ENCODE measurements around the gene DIMT1.

DIMT1 gene

GRCh38 chr5:62403411-62404250 lies at the start of gene DIMT1:
Gene DIMT1 (minus strand): TSS chr5:62403905. CDS start chr5:62403772, 133 bp downstream.
- peaks cover 11% of the 10 kb centered on the region for H3K36me3 ChIP-seq (replicated peaks)
- in situ Hi-C loops (cut with HindIII; ENCODE audit: low pct_ligation_motif_present, low sequenced_read_pairs) = no loop called here
- H3K27ac ChIP-seq = peak within 1 kb of the TSS; percentile 92
- TF ChIP-seq, protein P1, sequence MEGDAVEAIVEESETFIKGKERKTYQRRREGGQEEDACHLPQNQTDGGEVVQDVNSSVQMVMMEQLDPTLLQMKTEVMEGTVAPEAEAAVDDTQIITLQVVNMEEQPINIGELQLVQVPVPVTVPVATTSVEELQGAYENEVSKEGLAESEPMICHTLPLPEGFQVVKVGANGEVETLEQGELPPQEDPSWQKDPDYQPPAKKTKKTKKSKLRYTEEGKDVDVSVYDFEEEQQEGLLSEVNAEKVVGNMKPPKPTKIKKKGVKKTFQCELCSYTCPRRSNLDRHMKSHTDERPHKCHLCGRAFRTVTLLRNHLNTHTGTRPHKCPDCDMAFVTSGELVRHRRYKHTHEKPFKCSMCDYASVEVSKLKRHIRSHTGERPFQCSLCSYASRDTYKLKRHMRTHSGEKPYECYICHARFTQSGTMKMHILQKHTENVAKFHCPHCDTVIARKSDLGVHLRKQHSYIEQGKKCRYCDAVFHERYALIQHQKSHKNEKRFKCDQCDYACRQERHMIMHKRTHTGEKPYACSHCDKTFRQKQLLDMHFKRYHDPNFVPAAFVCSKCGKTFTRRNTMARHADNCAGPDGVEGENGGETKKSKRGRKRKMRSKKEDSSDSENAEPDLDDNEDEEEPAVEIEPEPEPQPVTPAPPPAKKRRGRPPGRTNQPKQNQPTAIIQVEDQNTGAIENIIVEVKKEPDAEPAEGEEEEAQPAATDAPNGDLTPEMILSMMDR (IDR thresholded peaks at IDR 0.05; ENCODE audit: low read depth, low read length, missing control alignments) = no peak
- H3K27me3 ChIP-seq (replicated peaks) = no peaks in the 10 kb centered on the region
- peak within 1 kb of the TSS; percentile 90 for H3K4me3 ChIP-seq (ENCODE audit: low read depth, low read length)
- DNase-seq = peak; percentile 98

DNA sequence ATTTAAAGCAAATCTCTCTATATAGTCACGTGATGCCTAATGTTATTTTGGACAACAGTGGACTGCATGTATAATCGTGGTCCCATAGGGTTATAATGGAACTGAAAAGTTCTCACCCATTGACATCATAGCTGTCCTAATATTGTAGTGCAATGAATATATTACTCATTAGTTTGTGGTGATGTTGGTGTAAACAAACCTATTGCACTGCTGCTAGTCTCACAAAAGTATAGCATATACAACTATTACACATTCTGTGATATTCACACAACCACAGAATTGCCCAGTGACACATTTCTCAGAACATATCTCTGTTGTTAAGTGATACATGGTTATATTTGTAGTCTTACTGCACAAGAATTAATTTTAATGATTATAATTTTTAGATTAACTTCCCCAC lies 46.6 kb upstream of the DIMT1 start:
- in situ Hi-C loops (cut with HindIII; ENCODE audit: low pct_ligation_motif_present, low sequenced_read_pairs) = no loop called here
- H3K36me3 ChIP-seq (replicated peaks) = no peaks in the 10 kb centered on the region

GRCh38 chr5:62448528-62448927 lies 44.8 kb upstream of the DIMT1 start:
- no peak overlapping the region for H3K4me3 ChIP-seq (ENCODE audit: low read depth, low read length)
- no peaks in the 10 kb centered on the region for H3K27me3 ChIP-seq (replicated peaks)
- no peak for DNase-seq
- H3K36me3 ChIP-seq (replicated peaks) = no peaks in the 10 kb centered on the region
- in situ Hi-C loops (cut with HindIII; ENCODE audit: low pct_ligation_motif_present, low sequenced_read_pairs) = no loop called here
- TF ChIP-seq, protein P1 (IDR thresholded peaks at IDR 0.05; ENCODE audit: low read depth, low read length, missing control alignments) = no peak
- H3K27ac ChIP-seq = no peak overlapping the region

More for the DNA sequence above, 46.6 kb upstream of the DIMT1 start:
- Histone ChIP-seq H3K27me3 (replicated peaks) (no peaks in the 10 kb centered on the region), H3K4me3 (ENCODE audit: low read depth, low read length) (no peak overlapping the region), H3K27ac (no peak overlapping the region)
- TF ChIP-seq, protein P1 (IDR thresholded peaks at IDR 0.05; ENCODE audit: low read depth, low read length, missing control alignments) = no peak
- no peak for DNase-seq

GRCh38 chr5:62432621-62433064 lies 28.9 kb upstream of the DIMT1 start:
- Histone ChIP-seq H3K4me3 (ENCODE audit: low read depth, low read length) (no peak overlapping the region), H3K27me3 (replicated peaks) (no peaks in the 10 kb centered on the region), H3K27ac (no peak overlapping the region), H3K36me3 (replicated peaks) (no peaks in the 10 kb centered on the region)
- in situ Hi-C loops (cut with HindIII; ENCODE audit: low pct_ligation_motif_present, low sequenced_read_pairs) = no loop called here
- TF ChIP-seq, protein P1 (IDR thresholded peaks at IDR 0.05; ENCODE audit: low read depth, low read length, missing control alignments) = no peak
- DNase-seq = no peak

DNA sequence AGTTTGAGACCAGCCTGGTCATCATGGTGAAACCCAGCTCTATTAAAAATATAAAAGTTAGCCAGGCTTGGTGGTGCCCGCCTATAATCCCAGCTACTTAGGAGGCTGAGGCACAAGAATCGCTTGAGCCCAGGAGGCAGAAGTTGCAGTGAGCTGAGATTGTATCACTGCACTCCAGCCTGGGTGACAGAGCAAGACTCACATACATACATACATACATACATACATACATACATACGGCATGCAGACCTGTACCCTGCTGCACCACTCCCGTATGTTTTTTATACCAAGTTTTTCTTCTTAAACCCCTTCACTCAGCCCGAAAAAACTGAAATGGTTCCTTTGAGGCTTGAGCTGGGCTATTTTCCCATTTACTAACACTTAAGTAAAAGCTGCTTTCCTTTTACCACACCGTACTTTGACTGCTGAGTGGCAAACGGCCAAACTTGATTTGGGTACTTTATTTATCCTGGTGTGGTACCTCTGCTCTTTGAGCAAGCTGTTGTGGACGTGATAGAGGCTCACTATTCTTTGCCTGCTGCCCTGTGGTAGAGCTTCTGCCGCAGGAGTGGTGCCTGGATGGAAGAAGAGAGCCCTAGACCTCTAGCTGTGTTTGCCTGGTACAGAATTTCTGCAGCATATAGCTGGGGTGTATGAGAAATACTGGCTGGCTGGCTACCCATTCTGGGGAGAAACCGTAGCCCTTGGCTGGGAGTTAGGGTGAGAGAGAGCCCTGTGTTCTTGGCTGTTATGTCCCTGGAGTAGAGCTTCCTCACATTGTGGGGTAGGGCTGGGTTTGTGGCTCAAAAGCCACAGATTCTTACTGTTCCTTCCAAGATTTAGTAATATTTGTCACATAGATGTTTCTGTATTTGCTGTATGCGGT lies 28.3 kb upstream of the DIMT1 start:
- in situ Hi-C loops (cut with HindIII; ENCODE audit: low pct_ligation_motif_present, low sequenced_read_pairs) = no loop called here
- DNase-seq = no peak
- Histone ChIP-seq H3K36me3 (replicated peaks) (no peaks in the 10 kb centered on the region), H3K4me3 (ENCODE audit: low read depth, low read length) (no peak overlapping the region), H3K27ac (no peak overlapping the region), H3K27me3 (replicated peaks) (no peaks in the 10 kb centered on the region)
- TF ChIP-seq, protein P1 (IDR thresholded peaks at IDR 0.05; ENCODE audit: low read depth, low read length, missing control alignments) = no peak

Measured in brain microvascular endothelial cell (primary cell).